DOHH2 (cell line): ENCODE measurements around the gene GALNT9.

Experiments
- H3F3A ChIP-seq: fragments of 200-600 bp; sonication (generic), shearing (Covaris generic); 2 replicates; pipeline ENCODE4 v1.6.0; 2016; ENCODE audit warnings: antibody characterized with exemption, mild to moderate bottlenecking; ENCODE audit not compliant: control insufficient read depth, insufficient read depth
- H3K27ac ChIP-seq: fragments of 200-600 bp; sonication (generic); 2 replicates; pipeline ENCODE4 v1.5.1; 2014; ENCODE audit warnings: low read depth, mild to moderate bottlenecking, low read length, moderate library complexity
- H3K27me3 ChIP-seq: fragments of 200-600 bp; sonication (generic); 2 replicates; pipeline ENCODE4 v1.6.1; 2014; ENCODE audit warnings: mild to moderate bottlenecking, low read length, mixed read lengths; ENCODE audit not compliant: control insufficient read depth
- H3K36me3 ChIP-seq: fragments of 200-600 bp; sonication (generic); 2 replicates; pipeline ENCODE4 v1.6.1; 2014; ENCODE audit warnings: mild to moderate bottlenecking, low read length, moderate library complexity, mixed read lengths; ENCODE audit not compliant: control insufficient read depth
- H3K4me1 ChIP-seq: fragments of 200-600 bp; sonication (generic); 2 replicates; pipeline ENCODE4 v1.6.1; 2014; ENCODE audit warnings: mild to moderate bottlenecking, low read length, mixed read lengths; ENCODE audit not compliant: control insufficient read depth
- H3K4me2 ChIP-seq: fragments of 200-600 bp; sonication (generic); 2 replicates; pipeline ENCODE4 v1.6.0; 2014; ENCODE audit warnings: mild to moderate bottlenecking, low read length, moderate library complexity
- H3K4me3 ChIP-seq: fragments of 200-600 bp; sonication (generic); 2 replicates; pipeline ENCODE4 v1.5.1; 2014; ENCODE audit warnings: mild to moderate bottlenecking, low read length, mixed read lengths
- H3K79me2 ChIP-seq: fragments of 200-600 bp; sonication (generic); 2 replicates; pipeline ENCODE4 v1.6.1; 2014; ENCODE audit warnings: mild to moderate bottlenecking, low read length, mixed read lengths; ENCODE audit not compliant: control insufficient read depth
- H3K9me2 ChIP-seq: fragments of 200-600 bp; sonication (generic); replicated peaks from 2 replicates; pipeline ENCODE4 v1.6.1; 2014; ENCODE audit warnings: mild to moderate bottlenecking, low read length, mixed read lengths; ENCODE audit not compliant: control insufficient read depth
- H3K9me3 ChIP-seq: fragments of 200-600 bp; sonication (generic); 2 replicates; pipeline ENCODE4 v1.6.1; 2014; ENCODE audit warnings: antibody characterized with exemption, low read length, mixed read lengths; ENCODE audit not compliant: control insufficient read depth, insufficient read depth
- H4K20me1 ChIP-seq: fragments of 200-600 bp; sonication (generic); 2 replicates; pipeline ENCODE4 v1.6.0; 2014; ENCODE audit warnings: low read depth, mild to moderate bottlenecking, antibody characterized with exemption, low read length, moderate library complexity; ENCODE audit not compliant: control insufficient read depth, insufficient read depth
- EZH2phosphoT487 ChIP-seq: fragments of 200-600 bp; sonication (generic); IDR thresholded peaks from 2 replicates; pipeline ENCODE4 v1.6.1; 2017; ENCODE audit warnings: borderline replicate concordance, mild to moderate bottlenecking, antibody characterized with exemption, low read length, moderate library complexity, mixed read lengths
- TF ChIP-seq, protein P1 (sequence below): fragments of 200-600 bp; sonication (generic); IDR thresholded peaks from one replicate; pipeline ENCODE4 v1.5.1; 2014; ENCODE audit warnings: antibody characterized with exemption, mild to moderate bottlenecking, low read depth, low read length; ENCODE audit not compliant: poor library complexity, severe bottlenecking

The GALNT9 gene

GRCh38 chr12:132367852-132368251, 38.5 kb upstream of the GALNT9 start:
- Histone ChIP-seq H3K9me2 (no peaks in the 10 kb centered on the region), H3K9me3 (peaks cover 38% of the 10 kb centered on the region; the same call in 1 of the 2 replicates), H3K79me2 (no peaks in the 10 kb centered on the region), H4K20me1 (no peaks in the 10 kb centered on the region), H3K36me3 (no peaks in the 10 kb centered on the region), H3K4me3 (no peak overlapping the region), H3F3A (no peaks in the 10 kb centered on the region; the same call in 1 of the 2 replicates), H3K4me1 (no peaks in the 10 kb centered on the region), H3K27ac (no peak overlapping the region), H3K27me3 (no peaks in the 10 kb centered on the region), H3K4me2 (no peak overlapping the region)
- TF ChIP-seq, protein P1, sequence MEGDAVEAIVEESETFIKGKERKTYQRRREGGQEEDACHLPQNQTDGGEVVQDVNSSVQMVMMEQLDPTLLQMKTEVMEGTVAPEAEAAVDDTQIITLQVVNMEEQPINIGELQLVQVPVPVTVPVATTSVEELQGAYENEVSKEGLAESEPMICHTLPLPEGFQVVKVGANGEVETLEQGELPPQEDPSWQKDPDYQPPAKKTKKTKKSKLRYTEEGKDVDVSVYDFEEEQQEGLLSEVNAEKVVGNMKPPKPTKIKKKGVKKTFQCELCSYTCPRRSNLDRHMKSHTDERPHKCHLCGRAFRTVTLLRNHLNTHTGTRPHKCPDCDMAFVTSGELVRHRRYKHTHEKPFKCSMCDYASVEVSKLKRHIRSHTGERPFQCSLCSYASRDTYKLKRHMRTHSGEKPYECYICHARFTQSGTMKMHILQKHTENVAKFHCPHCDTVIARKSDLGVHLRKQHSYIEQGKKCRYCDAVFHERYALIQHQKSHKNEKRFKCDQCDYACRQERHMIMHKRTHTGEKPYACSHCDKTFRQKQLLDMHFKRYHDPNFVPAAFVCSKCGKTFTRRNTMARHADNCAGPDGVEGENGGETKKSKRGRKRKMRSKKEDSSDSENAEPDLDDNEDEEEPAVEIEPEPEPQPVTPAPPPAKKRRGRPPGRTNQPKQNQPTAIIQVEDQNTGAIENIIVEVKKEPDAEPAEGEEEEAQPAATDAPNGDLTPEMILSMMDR = no peak
- no peak for TF ChIP-seq EZH2phosphoT487

GRCh38 chr12:132367071-132367851, 37.9 kb upstream of the GALNT9 start:
- H3K9me2 ChIP-seq = no peaks in the 10 kb centered on the region
- no peaks in the 10 kb centered on the region for H3K27me3 ChIP-seq
- H3K4me2 ChIP-seq = no peak overlapping the region
- H4K20me1 ChIP-seq = no peaks in the 10 kb centered on the region
- H3F3A ChIP-seq = no peaks in the 10 kb centered on the region; the same call in 1 of the 2 replicates
- H3K4me3 ChIP-seq = no peak overlapping the region
- H3K27ac ChIP-seq = no peak overlapping the region
- H3K9me3 ChIP-seq = peaks cover 43% of the 10 kb centered on the region; the same call in 1 of the 2 replicates
- no peaks in the 10 kb centered on the region for H3K79me2 ChIP-seq
- H3K4me1 ChIP-seq = no peaks in the 10 kb centered on the region
- TF ChIP-seq, protein P1 = no peak
- TF ChIP-seq EZH2phosphoT487 = no peak
- no peaks in the 10 kb centered on the region for H3K36me3 ChIP-seq

GRCh38 chr12:132366341-132366861, 37.0 kb upstream of the GALNT9 start:
- H3K4me1 ChIP-seq = no peaks in the 10 kb centered on the region
- H3K9me2 ChIP-seq = no peaks in the 10 kb centered on the region
- no peaks in the 10 kb centered on the region for H3K27me3 ChIP-seq
- TF ChIP-seq EZH2phosphoT487 = no peak
- TF ChIP-seq, protein P1 = no peak
- no peaks in the 10 kb centered on the region; the same call in 1 of the 2 replicates for H3F3A ChIP-seq
- H3K27ac ChIP-seq = no peak overlapping the region
- no peak overlapping the region for H3K4me3 ChIP-seq
- H3K79me2 ChIP-seq = no peaks in the 10 kb centered on the region
- no peaks in the 10 kb centered on the region for H4K20me1 ChIP-seq
- H3K4me2 ChIP-seq = no peak overlapping the region
- no peaks in the 10 kb centered on the region for H3K36me3 ChIP-seq
- H3K9me3 ChIP-seq = peaks cover 42% of the 10 kb centered on the region; the same call in 1 of the 2 replicates
